Measurements from ENCODE around the gene CPLX3.

The CPLX3 gene

DNA sequence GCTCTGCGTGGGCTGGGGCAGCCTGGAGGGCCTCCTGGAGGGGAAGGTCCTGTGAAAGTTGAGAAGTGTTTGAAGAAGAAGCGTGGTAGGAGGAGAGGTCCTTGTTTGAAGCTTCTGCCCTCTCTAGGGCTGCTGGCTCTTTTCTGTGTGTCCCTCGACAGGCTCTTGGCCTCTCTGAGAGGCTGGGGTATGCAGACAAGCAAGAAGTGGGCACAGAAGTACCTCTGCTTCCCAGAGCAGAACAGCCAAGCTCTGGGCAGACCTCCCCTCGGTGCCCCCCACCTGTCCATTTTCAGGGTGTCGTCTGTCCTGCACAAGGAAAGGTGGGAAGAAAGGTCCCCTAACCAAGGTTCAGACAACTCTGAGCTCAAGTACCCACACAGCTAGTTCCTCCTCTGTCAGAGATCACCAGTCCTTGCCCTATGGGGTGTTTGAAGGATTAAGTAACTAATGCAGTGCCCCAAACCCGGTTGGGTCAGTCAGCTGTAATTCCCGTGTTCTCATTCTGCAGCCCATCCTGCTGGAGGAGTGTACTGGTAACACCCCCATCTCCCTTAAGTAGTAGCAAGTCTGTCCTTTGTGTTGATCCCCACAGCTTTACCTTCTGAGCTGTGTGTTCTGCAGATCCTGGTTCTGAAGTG, 38.3 kb upstream of the CPLX3 start:
- no peak for DNase-seq (ENCODE audit: low read depth)

DNA sequence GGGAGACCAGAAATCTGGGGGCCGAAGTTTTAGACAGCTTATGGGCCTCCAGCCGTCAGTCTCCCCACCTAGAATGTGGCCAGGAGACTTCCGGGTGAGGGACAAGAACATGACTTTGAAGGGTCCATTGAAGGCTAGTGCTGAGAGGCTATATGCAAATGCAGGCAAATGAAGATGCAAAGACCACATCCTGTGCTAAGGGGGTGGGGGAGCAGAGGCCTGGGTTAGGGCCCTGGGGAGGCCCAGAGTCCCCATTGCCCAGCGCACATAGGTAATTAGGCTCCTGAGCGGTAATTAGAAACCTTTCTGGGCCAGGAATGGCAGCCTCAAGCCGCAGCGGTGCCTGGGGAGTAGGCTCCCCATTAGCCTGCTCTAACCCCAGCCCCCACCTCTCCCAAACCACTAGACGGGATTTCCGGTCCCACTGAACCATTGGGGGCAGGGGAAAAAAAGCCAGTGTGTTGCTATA, 37.7 kb upstream of the CPLX3 start:
- no peak for DNase-seq (ENCODE audit: low read depth)

DNA sequence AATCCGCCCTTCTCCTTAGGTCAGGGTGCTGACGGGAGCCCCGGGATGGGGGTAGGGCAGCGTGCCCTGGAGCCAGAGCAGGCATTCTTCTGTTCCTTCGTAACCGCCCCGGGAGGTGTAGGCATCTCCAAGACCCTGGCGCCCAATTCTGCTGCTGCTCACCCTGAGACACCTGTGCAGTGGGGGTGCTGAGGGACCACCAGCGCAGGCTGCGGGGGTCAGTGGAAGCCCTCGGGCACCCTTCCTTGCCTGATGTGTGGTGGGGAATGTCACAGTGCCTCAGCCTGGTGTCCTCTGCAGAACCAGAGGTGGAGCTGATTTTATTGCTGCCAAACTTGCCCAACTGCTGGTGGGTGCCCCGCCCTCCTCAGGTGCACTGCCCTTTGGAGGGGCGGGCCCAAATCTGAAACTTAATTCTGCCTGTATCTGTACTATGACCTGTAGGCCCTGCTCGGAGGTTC, 37.2 kb upstream of the CPLX3 start:
- no peak for DNase-seq (ENCODE audit: low read depth)

DNA sequence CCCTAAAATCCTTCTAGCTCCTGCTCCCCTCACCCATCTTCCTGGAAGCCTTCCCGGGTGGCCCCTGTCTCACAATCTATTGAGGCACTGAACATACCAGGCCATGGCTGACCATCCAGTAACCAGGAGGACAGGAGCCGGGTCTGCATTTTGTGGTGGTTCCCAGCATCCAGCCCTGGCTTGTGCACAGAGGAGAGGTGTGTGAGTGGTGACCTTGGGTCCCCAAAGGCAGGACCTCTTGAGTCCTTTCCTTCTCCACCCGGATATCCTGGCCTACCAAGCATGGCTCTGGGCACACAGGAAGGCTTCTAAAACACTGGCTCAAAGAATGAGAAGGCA, 36.7 kb upstream of the CPLX3 start:
- no peak for DNase-seq (ENCODE audit: low read depth)

DNA sequence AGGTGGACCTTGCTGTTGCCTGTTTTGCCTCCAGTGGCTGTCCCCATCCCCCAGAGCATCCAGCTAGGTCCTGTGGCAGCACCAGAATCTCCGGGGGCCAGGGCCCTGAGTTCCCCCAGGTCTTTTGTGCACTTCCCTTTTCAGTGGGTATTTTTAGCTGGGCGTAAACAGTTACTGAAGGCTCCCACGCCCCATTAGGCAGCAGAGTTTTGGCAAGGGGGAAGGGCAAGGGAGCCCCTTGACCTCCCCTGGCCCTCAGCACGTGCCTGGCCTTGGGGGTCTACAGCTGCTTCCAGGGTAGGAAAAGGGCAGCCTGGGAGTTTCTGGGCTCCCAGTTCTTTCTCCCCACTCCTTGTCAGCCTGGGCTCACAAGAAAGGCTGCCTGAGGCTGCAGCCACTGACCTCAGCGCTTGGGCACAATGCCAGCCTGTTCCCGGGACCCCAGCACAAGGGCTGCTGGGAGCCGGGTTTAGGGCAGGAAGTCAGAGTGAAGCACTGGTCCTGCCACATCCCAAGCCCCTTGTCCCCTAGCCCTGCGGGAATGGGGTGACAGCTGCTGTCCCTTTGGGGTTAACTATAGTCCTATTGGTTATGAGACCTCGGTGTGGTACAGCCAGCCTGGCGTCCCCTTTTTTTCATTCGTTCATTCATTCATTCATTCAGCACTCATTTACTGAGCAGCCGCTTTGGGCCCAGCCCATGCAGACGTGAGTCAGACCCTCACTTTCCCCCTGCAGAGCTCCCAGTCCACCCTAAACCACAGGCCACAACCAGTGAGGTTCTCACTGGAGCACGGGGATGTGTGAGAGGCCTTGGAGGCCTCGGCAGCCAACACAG, 36.1 kb upstream of the CPLX3 start:
- DNase-seq (ENCODE audit: low read depth): peak; percentile 45

DNA sequence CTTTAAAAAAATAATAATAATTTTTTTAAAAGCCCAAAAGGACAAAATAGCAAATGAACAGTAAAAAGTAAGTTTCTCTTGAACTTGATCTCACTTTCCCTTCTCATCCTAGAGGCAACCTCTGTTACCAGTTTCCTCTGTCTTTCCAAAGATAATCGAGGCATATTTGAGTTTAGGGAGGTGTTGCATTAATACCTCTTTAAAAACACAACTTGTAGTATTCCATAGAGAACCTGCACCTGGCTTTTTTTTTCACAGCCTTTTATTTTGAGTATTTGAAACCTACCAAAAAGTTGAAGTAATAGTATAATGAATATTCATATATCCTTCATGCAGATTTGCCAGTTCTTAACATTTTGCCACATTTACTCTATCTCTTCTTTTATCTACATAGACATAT, 35.4 kb upstream of the CPLX3 start:
- no peak for DNase-seq (ENCODE audit: low read depth)

DNA sequence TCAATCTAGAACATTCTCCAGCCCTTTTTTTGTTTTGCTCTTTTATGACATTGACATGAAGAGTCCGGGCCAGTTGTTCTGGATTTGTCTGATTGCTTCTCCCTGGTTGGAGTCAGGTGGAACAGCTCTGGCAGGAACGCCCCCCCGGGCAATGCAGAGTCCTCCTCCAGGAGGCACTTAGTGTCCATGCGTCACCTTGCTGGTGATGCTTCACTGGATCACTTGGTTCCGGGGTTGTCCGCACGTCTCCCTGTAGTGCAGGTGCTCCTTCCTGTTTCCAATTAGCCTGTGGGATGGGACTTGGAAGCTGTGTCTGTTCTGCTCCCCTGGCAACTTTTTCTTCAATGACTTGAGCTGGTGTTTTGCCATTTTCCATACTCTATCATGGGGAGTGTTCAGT, 34.8 kb upstream of the CPLX3 start:
- no peak for DNase-seq (ENCODE audit: low read depth)

DNA sequence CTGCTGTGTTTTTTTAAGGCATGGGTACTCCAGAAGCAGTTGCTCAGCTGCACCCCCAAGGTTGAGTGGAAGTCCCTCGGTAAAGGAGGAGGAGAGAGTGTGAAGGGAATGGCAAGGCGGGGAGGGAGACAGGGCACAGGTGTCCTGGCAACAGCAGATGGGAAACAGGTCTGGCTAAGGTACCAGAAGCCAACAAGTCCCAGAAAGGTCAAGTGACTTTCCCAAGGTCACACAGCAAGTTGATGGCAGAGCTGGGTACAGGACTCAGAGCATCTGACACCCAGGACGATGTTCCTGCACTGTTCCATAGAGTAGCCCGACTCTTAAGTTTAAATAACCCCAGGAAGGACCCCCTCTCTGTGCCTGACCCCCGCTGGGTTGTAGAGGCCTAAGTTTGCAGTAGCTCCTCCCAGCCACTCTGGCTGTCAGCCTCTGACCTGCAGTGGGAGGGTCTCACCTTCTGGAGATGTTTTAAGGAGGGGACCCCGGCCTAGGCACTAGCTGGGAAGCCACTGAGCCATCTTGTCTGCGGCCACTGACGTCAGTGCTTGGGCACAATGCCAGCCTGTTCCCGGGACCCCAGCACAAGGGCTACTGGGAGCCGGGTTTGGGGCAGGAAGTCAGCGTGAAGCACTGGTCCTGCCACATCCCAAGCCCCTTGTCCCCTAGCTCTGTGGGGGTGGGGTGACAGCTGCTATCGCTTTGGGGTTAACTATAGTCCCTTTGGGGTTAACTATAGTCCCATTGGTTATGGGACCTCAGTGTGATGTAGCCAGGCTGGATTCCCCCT, 34.0 kb upstream of the CPLX3 start:
- DNase-seq (ENCODE audit: low read depth): no peak

DNA sequence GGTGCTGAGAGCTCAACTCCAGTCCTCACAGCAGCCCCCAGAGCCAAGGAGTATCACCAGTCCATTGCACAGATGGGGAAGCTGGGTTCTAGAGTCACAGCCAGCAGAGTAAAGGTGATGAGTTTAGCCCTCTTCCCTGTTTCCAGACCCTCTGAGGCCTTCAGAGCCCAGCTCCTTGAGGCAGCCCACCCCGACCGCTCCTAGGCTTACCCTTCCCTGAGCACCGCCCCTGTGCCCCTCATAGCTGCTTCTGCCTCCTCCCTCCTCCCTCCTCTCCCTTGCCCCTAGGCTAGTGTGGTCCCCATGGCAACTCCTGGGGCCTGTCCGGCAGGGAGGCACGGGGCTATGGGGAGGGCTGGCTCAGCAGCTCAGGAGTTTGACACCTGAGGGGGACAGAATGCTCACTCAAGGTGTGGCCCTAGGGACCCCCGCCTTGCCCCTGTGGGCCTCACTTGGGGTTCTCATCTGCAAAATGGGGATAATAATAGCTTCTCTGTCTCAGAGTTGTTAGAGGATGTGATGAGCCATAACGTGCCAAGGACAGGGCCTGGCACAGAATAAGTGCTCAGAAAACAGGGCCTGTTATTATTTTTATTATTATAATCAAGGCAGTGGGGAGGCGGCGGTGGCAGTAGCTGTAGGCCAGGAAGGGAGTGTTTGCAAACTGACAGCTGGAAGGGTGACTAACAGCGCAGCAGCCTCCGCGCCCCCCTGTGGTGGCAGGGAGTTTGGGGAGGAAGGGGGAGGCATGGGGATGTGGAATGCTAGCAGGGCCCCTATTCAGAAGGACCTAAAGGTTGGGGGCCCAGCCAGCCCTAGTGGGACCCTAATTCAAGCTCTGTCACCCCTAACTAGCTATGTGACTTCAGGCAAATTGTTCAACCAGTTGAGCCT, 33.0 kb upstream of the CPLX3 start:
- DNase-seq (ENCODE audit: low read depth): no peak

DNA sequence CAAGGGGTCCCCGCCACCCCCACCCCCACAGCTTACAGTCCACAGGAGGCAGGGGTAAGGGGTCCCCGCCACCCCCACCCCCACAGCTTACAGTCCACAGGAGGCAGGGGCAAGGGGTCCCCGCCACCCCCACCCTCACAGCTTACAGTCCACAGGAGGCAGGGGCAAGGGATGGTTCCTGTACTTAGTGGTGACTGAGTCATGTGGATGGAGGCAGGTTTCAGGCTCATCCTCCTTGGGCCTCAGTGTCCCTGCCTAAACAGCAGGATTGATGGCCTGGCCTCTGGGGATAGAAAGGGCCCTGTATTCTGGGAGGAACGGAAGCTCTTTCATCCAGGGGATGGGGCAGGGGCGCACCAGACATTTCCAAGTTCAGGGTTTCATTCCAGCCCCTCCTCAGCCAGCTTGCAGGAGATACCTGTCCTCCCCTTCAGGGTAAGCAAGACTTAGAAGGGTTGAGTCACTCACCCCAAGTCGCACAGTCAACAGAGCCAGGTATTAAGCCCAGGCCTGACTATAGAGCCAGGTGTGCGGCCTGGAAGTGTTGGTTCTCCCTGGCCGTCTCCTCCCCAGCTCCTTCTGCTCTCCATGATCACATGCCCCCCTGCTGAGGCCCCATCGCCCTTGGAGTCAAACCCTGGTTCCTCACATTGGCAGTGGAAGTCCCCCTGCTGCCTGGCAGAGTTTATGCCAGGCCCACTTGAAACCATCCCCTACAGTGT, 32.0 kb upstream of the CPLX3 start:
- no peak for DNase-seq (ENCODE audit: low read depth)

DNA sequence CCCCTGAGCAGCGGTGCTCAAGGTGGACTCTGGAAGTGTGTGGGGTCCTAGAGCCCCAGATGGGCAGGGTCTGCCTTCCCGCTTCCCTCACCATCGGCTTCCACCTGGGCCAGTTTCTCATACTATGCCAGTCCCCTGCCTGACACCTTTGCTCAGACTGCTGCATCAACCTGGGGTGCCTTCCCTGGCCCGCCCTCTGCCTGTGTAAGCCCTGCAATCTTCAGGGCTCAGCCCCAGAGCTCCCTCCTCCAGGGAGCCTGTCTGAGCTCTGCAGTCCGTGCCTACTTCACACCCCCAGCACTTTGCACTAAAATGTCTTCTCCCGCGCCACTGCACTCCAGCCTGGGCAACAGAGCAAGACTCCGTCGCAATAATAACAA, 31.5 kb upstream of the CPLX3 start:
- no peak for DNase-seq (ENCODE audit: low read depth)

DNA sequence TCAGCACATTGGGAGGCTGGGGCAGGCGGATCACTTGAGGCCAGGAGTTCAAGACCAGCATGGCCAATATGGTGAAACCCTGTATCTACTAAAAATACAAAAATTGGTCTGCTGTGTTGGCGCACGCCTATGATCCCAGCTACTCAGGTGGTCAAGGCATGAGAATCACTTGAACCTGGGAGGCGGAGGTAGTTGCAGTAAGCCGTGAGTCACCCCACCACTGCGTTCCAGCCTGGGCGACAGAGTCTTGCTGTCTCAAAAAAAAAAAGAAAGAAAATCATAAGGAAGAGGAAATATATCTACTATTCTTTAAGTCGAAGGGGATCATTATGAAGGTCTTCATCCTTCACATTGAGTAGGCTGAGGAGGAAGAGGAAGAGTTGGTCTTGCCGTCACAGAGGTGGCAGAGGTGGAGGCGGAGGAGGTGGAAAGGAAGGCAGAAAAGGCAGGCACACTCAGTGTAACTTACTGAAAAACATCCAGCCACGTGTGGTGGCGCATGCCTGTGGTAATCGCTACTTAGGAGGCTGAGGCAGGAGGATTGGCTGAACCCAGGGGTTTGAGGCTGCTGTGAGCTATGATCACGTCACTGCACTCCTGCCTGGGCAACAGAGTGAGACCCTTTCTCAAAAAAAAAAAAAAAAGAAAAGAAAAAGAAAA, 30.3 kb upstream of the CPLX3 start:
- no peak for DNase-seq (ENCODE audit: low read depth)

DNA sequence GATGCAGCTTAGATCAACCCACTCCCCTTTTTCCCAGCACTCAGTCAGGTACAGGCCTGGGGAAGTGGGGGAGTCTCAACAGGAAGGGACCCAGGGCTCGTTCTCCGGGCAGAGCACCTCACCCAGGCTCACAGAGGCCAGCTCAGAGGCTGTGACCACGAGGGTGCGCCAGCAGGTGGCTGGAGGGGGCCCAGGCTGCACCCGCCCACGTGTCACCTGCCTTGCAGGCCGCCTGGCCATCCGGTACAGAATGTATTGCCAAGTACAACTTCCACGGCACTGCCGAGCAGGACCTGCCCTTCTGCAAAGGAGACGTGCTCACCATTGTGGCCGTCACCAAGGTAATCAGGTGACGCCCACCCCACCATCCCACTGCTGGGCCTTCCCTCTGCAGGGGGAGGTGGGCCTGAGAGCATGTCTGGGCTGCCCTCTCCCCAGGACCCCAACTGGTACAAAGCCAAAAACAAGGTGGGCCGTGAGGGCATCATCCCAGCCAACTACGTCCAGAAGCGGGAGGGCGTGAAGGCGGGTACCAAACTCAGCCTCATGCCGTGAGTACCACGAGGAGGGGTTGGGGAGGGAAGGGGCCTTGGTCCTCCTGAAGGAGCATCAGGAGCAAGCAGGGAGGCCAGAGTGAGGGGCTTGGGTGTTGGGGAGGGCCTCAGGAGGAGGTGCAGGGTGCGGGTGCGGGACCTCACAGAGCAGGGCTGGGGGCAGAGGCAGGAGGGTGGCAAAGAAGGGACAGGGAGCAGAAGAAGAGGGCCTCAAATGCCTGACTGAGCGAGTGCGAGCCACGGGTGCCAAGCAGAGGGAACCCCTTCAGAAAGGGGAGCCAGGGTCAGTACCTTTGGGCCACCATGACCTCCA, 27.8 kb upstream of the CPLX3 start:
- DNase-seq (ENCODE audit: low read depth): no peak

DNA sequence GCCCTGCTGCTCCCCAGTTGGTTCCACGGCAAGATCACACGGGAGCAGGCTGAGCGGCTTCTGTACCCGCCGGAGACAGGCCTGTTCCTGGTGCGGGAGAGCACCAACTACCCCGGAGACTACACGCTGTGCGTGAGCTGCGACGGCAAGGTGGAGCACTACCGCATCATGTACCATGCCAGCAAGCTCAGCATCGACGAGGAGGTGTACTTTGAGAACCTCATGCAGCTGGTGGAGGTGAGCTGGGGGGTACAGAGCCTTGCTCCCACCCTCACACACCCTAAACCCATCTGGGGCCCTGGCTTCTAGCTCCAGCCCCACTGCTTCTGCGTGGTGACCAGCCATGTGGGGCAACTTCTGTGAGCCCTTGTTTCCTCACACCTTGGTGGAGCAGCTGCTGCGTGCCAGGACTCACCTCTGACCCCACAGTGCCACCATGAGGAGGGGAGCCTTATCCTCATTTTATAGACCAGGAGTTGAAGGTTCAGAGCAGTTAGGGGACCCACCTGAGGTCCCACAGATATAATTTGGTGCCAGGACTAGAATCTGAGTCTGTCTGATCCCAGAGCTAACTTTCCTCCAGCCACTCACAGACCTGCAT, 27.1 kb upstream of the CPLX3 start:
- no peak for DNase-seq (ENCODE audit: low read depth)

DNA sequence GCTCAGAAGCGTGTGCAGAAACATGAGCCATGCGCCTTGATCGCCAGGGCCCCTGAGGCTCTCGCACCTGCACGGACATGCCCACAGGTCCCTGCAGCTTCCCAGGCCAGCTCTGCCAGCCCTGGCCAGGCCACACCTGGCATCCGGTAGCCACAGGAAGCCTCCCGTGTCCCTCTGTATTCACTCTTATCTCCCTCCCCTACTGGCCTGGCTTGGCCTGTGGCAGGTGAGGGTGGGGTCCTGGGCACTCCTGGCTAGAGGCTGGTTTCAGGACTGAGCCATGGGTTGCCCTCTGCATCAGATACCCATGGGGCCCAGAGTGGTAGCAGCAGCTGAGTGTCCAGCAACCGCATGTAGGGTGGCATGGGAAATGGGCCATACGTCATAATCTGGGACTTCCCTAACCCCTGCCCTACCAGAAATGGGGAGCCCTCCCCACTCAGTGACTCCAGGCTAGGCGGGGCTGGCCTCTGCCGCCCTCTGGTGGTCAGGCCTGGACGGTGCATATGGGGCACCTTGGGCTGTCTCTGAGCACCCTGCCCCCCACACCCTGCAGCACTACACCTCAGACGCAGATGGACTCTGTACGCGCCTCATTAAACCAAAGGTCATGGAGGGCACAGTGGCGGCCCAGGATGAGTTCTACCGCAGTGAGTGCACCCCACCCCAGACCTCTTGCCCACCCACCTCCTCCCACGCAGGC, 26.4 kb upstream of the CPLX3 start:
- DNase-seq (ENCODE audit: low read depth): no peak

DNA sequence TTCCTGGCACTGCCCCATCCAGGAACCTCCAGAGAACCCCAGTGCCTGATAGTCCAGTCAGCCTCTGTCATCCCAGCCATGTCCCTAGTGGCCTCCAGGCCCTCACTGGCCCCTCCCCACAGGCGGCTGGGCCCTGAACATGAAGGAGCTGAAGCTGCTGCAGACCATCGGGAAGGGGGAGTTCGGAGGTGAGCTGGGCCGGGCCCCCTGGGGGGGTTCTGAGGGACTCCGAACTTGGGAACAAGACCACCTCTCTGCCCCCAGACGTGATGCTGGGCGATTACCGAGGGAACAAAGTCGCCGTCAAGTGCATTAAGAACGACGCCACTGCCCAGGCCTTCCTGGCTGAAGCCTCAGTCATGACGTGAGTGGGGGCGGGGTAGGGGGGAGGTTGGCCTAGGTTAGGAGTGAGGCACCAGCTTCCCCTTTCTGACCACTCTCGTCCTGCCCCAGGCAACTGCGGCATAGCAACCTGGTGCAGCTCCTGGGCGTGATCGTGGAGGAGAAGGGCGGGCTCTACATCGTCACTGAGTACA, 25.8 kb upstream of the CPLX3 start:
- no peak for DNase-seq (ENCODE audit: low read depth)

DNA sequence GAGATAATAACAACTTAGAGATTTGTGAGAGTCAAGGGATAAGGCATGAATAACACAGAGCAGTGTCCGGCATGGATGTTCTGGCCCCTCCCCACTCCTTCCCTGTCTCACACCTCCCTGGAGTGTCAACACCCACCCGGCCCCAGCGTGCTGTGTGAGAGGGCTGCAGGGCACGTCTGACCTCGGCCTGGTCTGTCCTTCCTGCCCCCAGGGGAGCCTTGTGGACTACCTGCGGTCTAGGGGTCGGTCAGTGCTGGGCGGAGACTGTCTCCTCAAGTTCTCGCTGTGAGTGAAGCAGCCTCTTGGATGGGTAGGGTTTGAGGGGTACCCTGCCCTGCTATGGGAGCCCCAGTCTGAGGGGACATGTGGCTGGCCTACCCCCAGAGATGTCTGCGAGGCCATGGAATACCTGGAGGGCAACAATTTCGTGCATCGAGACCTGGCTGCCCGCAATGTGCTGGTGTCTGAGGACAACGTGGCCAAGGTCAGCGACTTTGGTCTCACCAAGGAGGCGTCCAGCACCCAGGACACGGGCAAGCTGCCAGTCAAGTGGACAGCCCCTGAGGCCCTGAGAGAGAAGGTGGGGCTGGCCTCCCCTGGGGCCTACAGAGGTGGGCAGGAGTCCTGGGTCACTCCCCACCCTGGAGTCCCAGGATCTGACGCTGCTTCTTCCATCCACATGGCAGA, 25.0 kb upstream of the CPLX3 start:
- DNase-seq (ENCODE audit: low read depth): no peak

DNA sequence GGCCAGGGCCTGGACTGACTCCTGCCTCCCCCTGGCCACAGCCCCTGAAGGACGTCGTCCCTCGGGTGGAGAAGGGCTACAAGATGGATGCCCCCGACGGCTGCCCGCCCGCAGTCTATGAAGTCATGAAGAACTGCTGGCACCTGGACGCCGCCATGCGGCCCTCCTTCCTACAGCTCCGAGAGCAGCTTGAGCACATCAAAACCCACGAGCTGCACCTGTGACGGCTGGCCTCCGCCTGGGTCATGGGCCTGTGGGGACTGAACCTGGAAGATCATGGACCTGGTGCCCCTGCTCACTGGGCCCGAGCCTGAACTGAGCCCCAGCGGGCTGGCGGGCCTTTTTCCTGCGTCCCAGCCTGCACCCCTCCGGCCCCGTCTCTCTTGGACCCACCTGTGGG, 24.1 kb upstream of the CPLX3 start:
- DNase-seq (ENCODE audit: low read depth): no peak
